Lower leg skin (tissue), 4 donors: Measurements from ENCODE around the gene ITGA6. TPM values are rescaled to one million over a fixed set of nuclear protein-coding genes. Genes with fewer than 3 reads are reported as not detected.

Source experiments
- DNase-seq, 2 donors: peaks; one replicate each; pipeline ENCODE4 v3.0.0-alpha.2; 2019; ENCODE audit warnings: low spot score in 2 of 2
- H3K4me3 ChIP-seq: fragments of 200-600 bp; sonication (generic); 2 replicates; pipeline ENCODE4 v1.5.1; 2017; ENCODE audit warnings: mild to moderate bottlenecking, low read depth; ENCODE audit not compliant: poor library complexity, severe bottlenecking
- POLR2A ChIP-seq, 2 donors: fragments of 450-650 bp; IDR thresholded peaks; one replicate each; pipeline ENCODE4 v1.6.1; 2016 to 2017; ENCODE audit warnings: antibody characterized with exemption in 2 of 2, mild to moderate bottlenecking in 1 of 2, moderate library complexity in 1 of 2
- WGBS, 2 donors: methylation state at CpG; one replicate each; pipeline ENCODE4 v1.1.5; 2018; 5-methylcytosine and 5-hydroxymethylcytosine counted together
- intact Hi-C: fragments of 100-400 bp; cut with DNase I; formaldehyde crosslinking; loops from one replicate; pipeline ENCODE4 v1.15.0; 2023; ENCODE audit warnings: low total_unique reads
- total RNA-seq, 4 donors: library from RNA; depleted of rRNA; stranded (reverse); fragments of >200 nt; gene quantifications; one replicate each; pipeline ENCODE4 v1.1.0, GENCODE V29; 2016
- TF ChIP-seq, protein P1 (sequence below), 3 donors: fragments of 450-650 bp; IDR thresholded peaks; one replicate each; pipeline ENCODE4 v1.5.1; 2016; ENCODE audit warnings: antibody characterized with exemption in 3 of 3, mild to moderate bottlenecking in 3 of 3, moderate library complexity in 2 of 3

Gene ITGA6
- 100 to 1,000 TPM in 3 of 4 donors, 10 to 100 TPM in 1; 93.3 to 153 (median 128) TPM for total RNA-seq

DNA sequence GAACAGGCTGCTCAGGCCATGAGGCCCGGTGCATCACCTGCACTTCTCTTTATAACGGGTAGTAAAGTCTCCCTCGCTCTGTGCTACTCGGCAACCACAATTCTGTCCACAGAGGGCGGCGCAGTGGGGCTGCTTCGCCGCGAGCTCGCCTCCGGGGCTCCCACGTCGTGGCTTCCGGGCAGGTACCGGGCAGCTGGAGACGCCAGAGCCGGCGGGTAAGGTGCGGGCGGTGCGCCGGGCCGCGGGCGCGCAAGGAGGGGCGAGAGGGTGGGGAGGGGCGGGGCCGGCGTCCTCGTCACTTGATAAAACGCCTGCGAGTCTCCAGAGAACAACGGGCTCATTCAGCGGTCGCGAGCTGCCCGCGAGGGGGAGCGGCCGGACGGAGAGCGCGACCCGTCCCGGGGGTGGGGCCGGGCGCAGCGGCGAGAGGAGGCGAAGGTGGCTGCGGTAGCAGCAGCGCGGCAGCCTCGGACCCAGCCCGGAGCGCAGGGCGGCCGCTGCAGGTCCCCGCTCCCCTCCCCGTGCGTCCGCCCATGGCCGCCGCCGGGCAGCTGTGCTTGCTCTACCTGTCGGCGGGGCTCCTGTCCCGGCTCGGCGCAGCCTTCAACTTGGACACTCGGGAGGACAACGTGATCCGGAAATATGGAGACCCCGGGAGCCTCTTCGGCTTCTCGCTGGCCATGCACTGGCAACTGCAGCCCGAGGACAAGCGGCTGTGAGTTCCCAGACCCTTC, at the start of gene ITGA6:
Gene ITGA6, plus strand, starts transcription at position 331 of the 734 bp plus-strand sequence.
- WGBS, 2 donors = 0 to 1% methylated on average over 19 to 79 of the region's 79 CpGs
- peak in 1 of 2 donors; percentile 92 for DNase-seq
- intact Hi-C loops = no loop called here
- no peak for TF ChIP-seq POLR2A (IDR thresholded peaks at IDR 0.05)
- TF ChIP-seq, protein P1, sequence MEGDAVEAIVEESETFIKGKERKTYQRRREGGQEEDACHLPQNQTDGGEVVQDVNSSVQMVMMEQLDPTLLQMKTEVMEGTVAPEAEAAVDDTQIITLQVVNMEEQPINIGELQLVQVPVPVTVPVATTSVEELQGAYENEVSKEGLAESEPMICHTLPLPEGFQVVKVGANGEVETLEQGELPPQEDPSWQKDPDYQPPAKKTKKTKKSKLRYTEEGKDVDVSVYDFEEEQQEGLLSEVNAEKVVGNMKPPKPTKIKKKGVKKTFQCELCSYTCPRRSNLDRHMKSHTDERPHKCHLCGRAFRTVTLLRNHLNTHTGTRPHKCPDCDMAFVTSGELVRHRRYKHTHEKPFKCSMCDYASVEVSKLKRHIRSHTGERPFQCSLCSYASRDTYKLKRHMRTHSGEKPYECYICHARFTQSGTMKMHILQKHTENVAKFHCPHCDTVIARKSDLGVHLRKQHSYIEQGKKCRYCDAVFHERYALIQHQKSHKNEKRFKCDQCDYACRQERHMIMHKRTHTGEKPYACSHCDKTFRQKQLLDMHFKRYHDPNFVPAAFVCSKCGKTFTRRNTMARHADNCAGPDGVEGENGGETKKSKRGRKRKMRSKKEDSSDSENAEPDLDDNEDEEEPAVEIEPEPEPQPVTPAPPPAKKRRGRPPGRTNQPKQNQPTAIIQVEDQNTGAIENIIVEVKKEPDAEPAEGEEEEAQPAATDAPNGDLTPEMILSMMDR (IDR thresholded peaks at IDR 0.05) = no peak
- H3K4me3 ChIP-seq = peak within 1 kb of the TSS; percentile 70

- TF ChIP-seq, protein P1 (IDR thresholded peaks at IDR 0.05) = no peak
- TF ChIP-seq POLR2A (IDR thresholded peaks at IDR 0.05) = no peak
- DNase-seq = no peak
- intact Hi-C loops = no loop called here
- no peak overlapping the region for H3K4me3 ChIP-seq
- 61 to 70% methylated on average over 8 of the region's 8 CpGs for WGBS, 2 donors
These were observed 46.7 kb upstream of the ITGA6 start for GRCh38 chr2:172380436-172381274.

GRCh38 chr2:172381275-172382027, 45.9 kb upstream of the ITGA6 start:
- no peak for DNase-seq
- intact Hi-C loops = no loop called here
- TF ChIP-seq POLR2A (IDR thresholded peaks at IDR 0.05) = no peak
- TF ChIP-seq, protein P1 (IDR thresholded peaks at IDR 0.05) = no peak
- H3K4me3 ChIP-seq = no peak overlapping the region
- 75 to 85% methylated on average over 3 of the region's 3 CpGs for WGBS, 2 donors

GRCh38 chr2:172387361-172387760, 40.0 kb upstream of the ITGA6 start:
- no peak for TF ChIP-seq POLR2A (IDR thresholded peaks at IDR 0.05)
- TF ChIP-seq, protein P1 (IDR thresholded peaks at IDR 0.05) = no peak
- DNase-seq = no peak
- intact Hi-C loops = no loop called here
- H3K4me3 ChIP-seq = no peak overlapping the region
- 81 to 85% methylated on average over 4 of the region's 4 CpGs for WGBS, 2 donors

DNA sequence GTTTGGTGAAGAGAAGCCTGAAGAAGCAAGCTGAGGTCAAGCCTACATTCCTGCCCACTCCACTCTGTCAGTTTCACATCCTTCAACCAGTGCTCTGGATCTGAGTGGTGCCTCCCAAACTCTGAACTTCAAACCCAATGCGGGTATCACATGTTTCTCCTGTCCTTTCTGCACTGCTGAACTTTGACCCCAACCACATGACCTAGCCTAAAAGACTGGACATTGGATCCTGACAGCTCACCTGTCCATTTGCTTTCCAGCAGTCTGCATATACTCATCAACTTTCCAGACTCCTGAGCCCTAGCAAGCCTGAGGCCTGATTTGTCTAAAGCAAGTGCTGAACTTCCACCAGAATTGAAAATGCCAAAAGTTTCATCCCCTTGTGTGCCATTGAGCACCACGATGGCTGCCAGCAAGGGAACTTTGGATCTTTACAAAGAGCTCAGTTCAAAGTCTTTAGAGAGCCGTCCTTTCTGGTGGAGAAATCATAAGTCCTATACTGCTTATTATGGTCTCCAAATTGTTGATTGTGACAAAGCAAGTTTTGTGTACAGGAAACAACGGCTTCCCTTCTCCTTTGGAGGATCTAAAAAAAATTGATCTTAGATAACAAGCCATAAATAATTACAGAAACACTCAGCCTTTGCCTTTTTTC, 37.6 kb upstream of the ITGA6 start:
- no peak overlapping the region for H3K4me3 ChIP-seq
- no peak for DNase-seq
- WGBS, 2 donors = 79 to 88% methylated on average over 4 of the region's 4 CpGs
- TF ChIP-seq, protein P1 (IDR thresholded peaks at IDR 0.05) = no peak
- TF ChIP-seq POLR2A (IDR thresholded peaks at IDR 0.05) = no peak
- intact Hi-C loops = no loop called here
